HPDE6-E6E7 (cell line): ENCODE results near the gene FOLR2.

Source experiments
- DNase-seq: peaks from one replicate; pipeline ENCODE4 v3.0.0; 2011; ENCODE audit warnings: missing footprints; ENCODE audit errors: extremely low spot score

FOLR2 gene

DNA sequence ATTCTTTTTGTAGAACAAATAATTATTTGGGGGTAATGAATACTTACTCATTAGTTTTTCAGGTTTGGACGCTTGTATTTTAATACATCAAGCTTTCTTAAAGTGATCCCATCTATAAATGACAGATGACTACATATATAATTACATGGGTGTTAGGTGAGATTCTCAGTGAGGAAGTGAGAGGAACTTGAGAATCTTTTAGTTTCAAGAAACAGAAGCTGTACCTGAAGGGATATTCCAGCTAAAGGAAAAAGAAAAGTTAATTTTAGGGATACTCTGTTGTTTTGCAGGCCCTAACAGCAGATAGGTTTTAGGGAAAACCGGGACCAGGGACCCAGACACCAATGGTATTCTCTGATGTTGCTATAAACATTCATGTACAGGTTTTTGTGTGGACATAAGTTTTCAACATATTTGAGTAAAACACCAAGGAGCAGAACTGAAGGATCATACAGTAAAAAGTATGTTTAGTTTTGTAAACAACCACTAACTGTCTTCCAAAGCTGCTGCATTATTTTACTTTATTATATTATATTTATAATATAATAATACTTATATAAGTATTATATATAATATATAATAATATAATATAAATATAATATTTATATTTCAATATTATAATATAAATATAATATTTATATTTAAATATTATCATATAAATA, 51.5 kb downstream of the FOLR2 start:
- DNase-seq = no peak
